ENCODE results near the gene KCNG3. TPM values are rescaled to one million over a fixed set of nuclear protein-coding genes. Genes with fewer than 3 reads are reported as not detected.

Gene KCNG3
- total and polyA plus RNA-seq, 2 donors: 0.62 to 2.3 TPM

DNA sequence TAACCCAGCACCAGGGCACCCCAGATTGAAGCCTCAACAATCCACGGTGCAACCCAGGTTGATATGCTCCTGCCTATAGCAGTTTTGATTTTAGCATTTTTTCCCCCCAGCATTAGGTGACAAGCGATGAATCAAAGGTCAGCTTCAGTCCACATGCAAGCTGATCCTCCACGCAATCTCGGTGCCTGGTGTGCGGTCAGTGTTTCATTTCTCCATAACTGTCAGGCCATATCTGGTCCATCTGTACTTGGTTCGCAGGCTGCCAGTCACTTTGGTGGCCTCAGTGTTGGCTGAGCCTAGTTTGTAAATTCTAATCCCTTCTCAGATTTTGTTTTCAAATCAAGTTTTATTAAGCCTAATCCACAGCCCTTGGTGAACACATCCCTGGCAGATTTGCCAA lies 30.2 kb downstream of the KCNG3 start:
- Histone ChIP-seq H3K27ac (ENCODE audit: low read depth in 1 of 2, low read length in 1 of 2) (no peak overlapping the region), H3K36me3 (ENCODE audit: control insufficient read depth in 2 of 2, insufficient read depth in 2 of 2, low read length in 1 of 2) (no peaks in the 10 kb centered on the region), H3K4me3 (ENCODE audit: low read length in 2 of 2) (no peak overlapping the region), H3K9me3 (ENCODE audit: control insufficient read depth in 2 of 2, insufficient read depth in 1 of 2, low read length in 1 of 2) (no peaks in the 10 kb centered on the region), H3K27me3 (ENCODE audit: control insufficient read depth in 2 of 2, insufficient read depth in 1 of 2, low read length in 1 of 2) (no peaks in the 10 kb centered on the region), H3K4me1 (ENCODE audit: control insufficient read depth in 2 of 2, insufficient read depth in 2 of 2, low read length in 2 of 2) (peaks cover 0 to 7% of the 10 kb centered on the region in 2 donors)
- no peak for DNase-seq (ENCODE audit: low read depth in 6 of 9, low spot score in 9 of 9)
- 97% methylated on average over 6 of the region's 6 CpGs for WGBS

DNA sequence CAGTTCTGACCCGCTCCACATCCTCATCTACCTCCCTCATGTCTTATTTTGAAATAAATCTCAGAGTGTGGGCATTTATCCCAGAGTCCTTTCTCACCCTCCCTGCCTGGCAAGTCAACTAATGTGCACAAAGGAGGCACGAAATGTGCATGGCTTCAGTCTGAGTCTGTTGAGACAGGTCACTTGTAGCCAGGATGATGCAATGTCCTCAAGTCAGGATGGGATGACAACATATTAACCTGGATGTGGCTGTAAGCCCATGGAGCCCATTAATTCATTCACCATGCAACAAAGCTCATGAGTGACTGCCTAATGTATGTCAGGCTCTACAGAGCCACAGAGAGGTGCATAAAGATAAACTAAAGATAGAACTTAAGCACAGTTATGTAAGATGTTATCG lies 34.5 kb downstream of the KCNG3 start:
- Histone ChIP-seq H3K36me3 (ENCODE audit: control insufficient read depth in 2 of 2, insufficient read depth in 2 of 2, low read length in 1 of 2) (peaks cover 0 to 3% of the 10 kb centered on the region in 2 donors), H3K27ac (ENCODE audit: low read depth in 1 of 2, low read length in 1 of 2) (no peak overlapping the region), H3K4me3 (ENCODE audit: low read length in 2 of 2) (no peak overlapping the region), H3K27me3 (ENCODE audit: control insufficient read depth in 2 of 2, insufficient read depth in 1 of 2, low read length in 1 of 2) (no peaks in the 10 kb centered on the region), H3K4me1 (ENCODE audit: control insufficient read depth in 2 of 2, insufficient read depth in 2 of 2, low read length in 2 of 2) (peaks cover 0 to 7% of the 10 kb centered on the region in 2 donors), H3K9me3 (ENCODE audit: control insufficient read depth in 2 of 2, insufficient read depth in 1 of 2, low read length in 1 of 2) (no peaks in the 10 kb centered on the region)
- 96% methylated on average over 3 of the region's 3 CpGs for WGBS
- no peak for DNase-seq (ENCODE audit: low read depth in 6 of 9, low spot score in 9 of 9)

- peaks cover 0 to 3% of the 10 kb centered on the region in 2 donors for H3K36me3 ChIP-seq (ENCODE audit: control insufficient read depth in 2 of 2, insufficient read depth in 2 of 2, low read length in 1 of 2)
- no peaks in the 10 kb centered on the region for H3K9me3 ChIP-seq (ENCODE audit: control insufficient read depth in 2 of 2, insufficient read depth in 1 of 2, low read length in 1 of 2)
- H3K4me1 ChIP-seq (ENCODE audit: control insufficient read depth in 2 of 2, insufficient read depth in 2 of 2, low read length in 2 of 2): peaks cover 0 to 7% of the 10 kb centered on the region in 2 donors
- no peaks in the 10 kb centered on the region for H3K27me3 ChIP-seq (ENCODE audit: control insufficient read depth in 2 of 2, insufficient read depth in 1 of 2, low read length in 1 of 2)
- no peak overlapping the region for H3K4me3 ChIP-seq (ENCODE audit: low read length in 2 of 2)
- DNase-seq (ENCODE audit: low read depth in 6 of 9, low spot score in 9 of 9): no peak
- H3K27ac ChIP-seq (ENCODE audit: low read depth in 1 of 2, low read length in 1 of 2): no peak overlapping the region
- 93% methylated on average over 1 of the region's 1 CpG for WGBS
Measured at GRCh38 chr2:42458396-42458795, 35.4 kb downstream of the KCNG3 start.

GRCh38 chr2:42457011-42457410 lies 36.8 kb downstream of the KCNG3 start:
- H3K4me1 ChIP-seq (ENCODE audit: control insufficient read depth in 2 of 2, insufficient read depth in 2 of 2, low read length in 2 of 2): peaks cover 0 to 7% of the 10 kb centered on the region in 2 donors
- peaks cover 0 to 3% of the 10 kb centered on the region in 2 donors for H3K36me3 ChIP-seq (ENCODE audit: control insufficient read depth in 2 of 2, insufficient read depth in 2 of 2, low read length in 1 of 2)
- H3K9me3 ChIP-seq (ENCODE audit: control insufficient read depth in 2 of 2, insufficient read depth in 1 of 2, low read length in 1 of 2): no peaks in the 10 kb centered on the region
- H3K4me3 ChIP-seq (ENCODE audit: low read length in 2 of 2): no peak overlapping the region
- WGBS: 97% methylated on average over 6 of the region's 6 CpGs
- DNase-seq (ENCODE audit: low read depth in 6 of 9, low spot score in 9 of 9): no peak
- no peak overlapping the region for H3K27ac ChIP-seq (ENCODE audit: low read depth in 1 of 2, low read length in 1 of 2)
- no peaks in the 10 kb centered on the region for H3K27me3 ChIP-seq (ENCODE audit: control insufficient read depth in 2 of 2, insufficient read depth in 1 of 2, low read length in 1 of 2)

- 96% methylated on average over 3 of the region's 3 CpGs for WGBS
- no peak overlapping the region for H3K4me3 ChIP-seq (ENCODE audit: low read length in 2 of 2)
- peaks cover 0 to 5% of the 10 kb centered on the region in 2 donors for H3K4me1 ChIP-seq (ENCODE audit: control insufficient read depth in 2 of 2, insufficient read depth in 2 of 2, low read length in 2 of 2)
- no peak for DNase-seq (ENCODE audit: low read depth in 6 of 9, low spot score in 9 of 9)
- peaks cover 0 to 3% of the 10 kb centered on the region in 2 donors for H3K36me3 ChIP-seq (ENCODE audit: control insufficient read depth in 2 of 2, insufficient read depth in 2 of 2, low read length in 1 of 2)
- no peaks in the 10 kb centered on the region for H3K27me3 ChIP-seq (ENCODE audit: control insufficient read depth in 2 of 2, insufficient read depth in 1 of 2, low read length in 1 of 2)
- H3K27ac ChIP-seq (ENCODE audit: low read depth in 1 of 2, low read length in 1 of 2): no peak overlapping the region
- H3K9me3 ChIP-seq (ENCODE audit: control insufficient read depth in 2 of 2, insufficient read depth in 1 of 2, low read length in 1 of 2): no peaks in the 10 kb centered on the region
Measured at GRCh38 chr2:42456126-42456839, 37.5 kb downstream of the KCNG3 start.

GRCh38 chr2:42452545-42452944 lies 41.2 kb downstream of the KCNG3 start:
- no peaks in the 10 kb centered on the region for H3K27me3 ChIP-seq (ENCODE audit: control insufficient read depth in 2 of 2, insufficient read depth in 1 of 2, low read length in 1 of 2)
- no peak overlapping the region for H3K27ac ChIP-seq (ENCODE audit: low read depth in 1 of 2, low read length in 1 of 2)
- H3K9me3 ChIP-seq (ENCODE audit: control insufficient read depth in 2 of 2, insufficient read depth in 1 of 2, low read length in 1 of 2): no peaks in the 10 kb centered on the region
- H3K4me3 ChIP-seq (ENCODE audit: low read length in 2 of 2): no peak overlapping the region
- peaks cover 0 to 3% of the 10 kb centered on the region in 2 donors for H3K36me3 ChIP-seq (ENCODE audit: control insufficient read depth in 2 of 2, insufficient read depth in 2 of 2, low read length in 1 of 2)
- no peak for DNase-seq (ENCODE audit: low read depth in 6 of 9, low spot score in 9 of 9)
- no peaks in the 10 kb centered on the region for H3K4me1 ChIP-seq (ENCODE audit: control insufficient read depth in 2 of 2, insufficient read depth in 2 of 2, low read length in 2 of 2)
- WGBS: 95% methylated on average over 2 of the region's 2 CpGs

GRCh38 chr2:42450136-42450535 lies 43.6 kb downstream of the KCNG3 start:
- H3K4me1 ChIP-seq (ENCODE audit: control insufficient read depth in 2 of 2, insufficient read depth in 2 of 2, low read length in 2 of 2): no peaks in the 10 kb centered on the region

GRCh38 chr2:42449163-42450087 lies 44.4 kb downstream of the KCNG3 start:
- Histone ChIP-seq H3K4me3 (ENCODE audit: low read length in 2 of 2) (no peak overlapping the region), H3K36me3 (ENCODE audit: control insufficient read depth in 2 of 2, insufficient read depth in 2 of 2, low read length in 1 of 2) (no peaks in the 10 kb centered on the region), H3K4me1 (ENCODE audit: control insufficient read depth in 2 of 2, insufficient read depth in 2 of 2, low read length in 2 of 2) (no peaks in the 10 kb centered on the region), H3K9me3 (ENCODE audit: control insufficient read depth in 2 of 2, insufficient read depth in 1 of 2, low read length in 1 of 2) (no peaks in the 10 kb centered on the region), H3K27ac (ENCODE audit: low read depth in 1 of 2, low read length in 1 of 2) (no peak overlapping the region), H3K27me3 (ENCODE audit: control insufficient read depth in 2 of 2, insufficient read depth in 1 of 2, low read length in 1 of 2) (no peaks in the 10 kb centered on the region)
- DNase-seq (ENCODE audit: low read depth in 6 of 9, low spot score in 9 of 9): no peak
- 98% methylated on average over 8 of the region's 8 CpGs for WGBS

More at GRCh38 chr2:42450136-42450535, 43.6 kb downstream of the KCNG3 start:
- Histone ChIP-seq H3K36me3 (ENCODE audit: control insufficient read depth in 2 of 2, insufficient read depth in 2 of 2, low read length in 1 of 2) (no peaks in the 10 kb centered on the region), H3K4me3 (ENCODE audit: low read length in 2 of 2) (no peak overlapping the region), H3K9me3 (ENCODE audit: control insufficient read depth in 2 of 2, insufficient read depth in 1 of 2, low read length in 1 of 2) (no peaks in the 10 kb centered on the region), H3K27me3 (ENCODE audit: control insufficient read depth in 2 of 2, insufficient read depth in 1 of 2, low read length in 1 of 2) (no peaks in the 10 kb centered on the region), H3K27ac (ENCODE audit: low read depth in 1 of 2, low read length in 1 of 2) (no peak overlapping the region)
- DNase-seq (ENCODE audit: low read depth in 6 of 9, low spot score in 9 of 9): no peak
- 86% methylated on average over 2 of the region's 2 CpGs for WGBS

DNA sequence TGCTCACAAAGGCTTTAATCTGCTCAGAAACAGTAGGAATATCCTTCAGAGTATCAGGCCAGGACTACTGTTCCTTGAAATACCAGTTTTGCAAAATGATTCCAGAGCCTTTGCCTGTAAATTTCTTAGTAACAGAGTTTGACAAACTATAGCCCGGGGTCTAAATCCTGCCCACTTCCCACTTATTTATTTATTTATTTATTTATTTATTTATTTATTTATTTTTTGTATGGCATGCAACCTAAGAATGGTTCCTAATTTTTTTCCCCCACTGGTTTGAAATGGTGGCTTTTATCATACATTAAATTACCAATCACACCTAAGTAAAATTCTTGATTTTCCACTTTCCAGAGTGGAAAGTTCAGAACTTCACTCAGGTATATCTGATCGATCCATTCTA lies 45.6 kb downstream of the KCNG3 start:
- Histone ChIP-seq H3K4me3 (ENCODE audit: low read length in 2 of 2) (no peak overlapping the region), H3K4me1 (ENCODE audit: control insufficient read depth in 2 of 2, insufficient read depth in 2 of 2, low read length in 2 of 2) (no peaks in the 10 kb centered on the region), H3K36me3 (ENCODE audit: control insufficient read depth in 2 of 2, insufficient read depth in 2 of 2, low read length in 1 of 2) (peaks cover 0 to 4% of the 10 kb centered on the region in 2 donors), H3K9me3 (ENCODE audit: control insufficient read depth in 2 of 2, insufficient read depth in 1 of 2, low read length in 1 of 2) (no peaks in the 10 kb centered on the region), H3K27me3 (ENCODE audit: control insufficient read depth in 2 of 2, insufficient read depth in 1 of 2, low read length in 1 of 2) (no peaks in the 10 kb centered on the region), H3K27ac (ENCODE audit: low read depth in 1 of 2, low read length in 1 of 2) (no peak overlapping the region)
- no peak for DNase-seq (ENCODE audit: low read depth in 6 of 9, low spot score in 9 of 9)
- 99% methylated on average over 2 of the region's 2 CpGs for WGBS
